Esophagus squamous epithelium (tissue), 5 donors: Measurements from ENCODE around the gene SPCS3. TPM values are rescaled to one million over a fixed set of nuclear protein-coding genes. Genes with fewer than 3 reads are reported as not detected.
"Not testable (repeated sequence)": the region's sequence is repeated elsewhere in the genome, so short reads cannot be mapped to it uniquely, and the experiment has no call there.

ENCODE experiments used
- DNase-seq: peaks from one replicate; lab custom pipeline; 2025; lab: John Stamatoyannopoulos, UW
- H3K27ac ChIP-seq, 4 donors: fragments of 200-600 bp; sonication (generic); one replicate each; pipeline ENCODE4 v1.5.1; 2016 to 2019; ENCODE audit warnings: mild to moderate bottlenecking in 1 of 4
- H3K27me3 ChIP-seq, 4 donors: fragments of 200-600 bp; sonication (generic); 1 replicate in 3 of 4; 2 replicates in 1 of 4; pipeline versions ENCODE4 v1.5.1 to v1.6.0; 2017 to 2021; ENCODE audit warnings: antibody characterized with exemption in 1 of 4
- H3K36me3 ChIP-seq, 3 donors: fragments of 200-600 bp; sonication (generic); one replicate each; pipeline ENCODE4 v1.5.1; 2016 to 2019
- H3K4me1 ChIP-seq, 3 donors: fragments of 200-600 bp; sonication (generic); one replicate each; pipeline ENCODE4 v1.5.1; 2017 to 2019
- H3K4me3 ChIP-seq, 4 donors: fragments of 200-600 bp; sonication (generic); 1 replicate in 3 of 4; 2 replicates in 1 of 4; pipeline ENCODE4 v1.5.1; 2016 to 2019; ENCODE audit warnings: mild to moderate bottlenecking in 2 of 4, moderate library complexity in 1 of 4
- H3K9me3 ChIP-seq, 3 donors: fragments of 200-600 bp; sonication (generic); one replicate each; pipeline ENCODE4 v1.5.1; 2016 to 2019
- POLR2A ChIP-seq, 4 donors: fragments of 450-650 bp; IDR thresholded peaks; one replicate each; pipeline ENCODE4 v1.6.1; 2017; ENCODE audit warnings: antibody characterized with exemption in 4 of 4, mild to moderate bottlenecking in 4 of 4, moderate library complexity in 3 of 4
- WGBS, 2 donors: methylation state at CpG; one replicate each; pipeline ENCODE4 v1.1.5; 2018; 5-methylcytosine and 5-hydroxymethylcytosine counted together
- intact Hi-C: fragments of 100-400 bp; cut with DNase I; formaldehyde crosslinking; loops from one replicate; pipeline ENCODE4 v1.15.0; 2022
- total RNA-seq, 4 donors: library from RNA; depleted of rRNA; stranded (reverse); fragments of >200 nt; gene quantifications; one replicate each; pipeline ENCODE4 v1.1.0, GENCODE V29; 2016
- TF ChIP-seq, protein P1 (sequence below), 6 experiments: fragments of 450-650 bp in 4 of 6; fragments of 200-600 bp in 2 of 6; sonication (generic) in 2 of 6; IDR thresholded peaks; one replicate each; pipeline ENCODE4 v1.5.1; 2016 to 2019; ENCODE audit warnings: antibody characterized with exemption in 6 of 6, mild to moderate bottlenecking in 4 of 6, moderate library complexity in 4 of 6
- donor health status: DM: yes; HTN: yes; CAD: no.

The SPCS3 gene
- total RNA-seq, 4 donors from 2014 or later, result 48.7 to 61.8 (median 54.3) TPM

DNA sequence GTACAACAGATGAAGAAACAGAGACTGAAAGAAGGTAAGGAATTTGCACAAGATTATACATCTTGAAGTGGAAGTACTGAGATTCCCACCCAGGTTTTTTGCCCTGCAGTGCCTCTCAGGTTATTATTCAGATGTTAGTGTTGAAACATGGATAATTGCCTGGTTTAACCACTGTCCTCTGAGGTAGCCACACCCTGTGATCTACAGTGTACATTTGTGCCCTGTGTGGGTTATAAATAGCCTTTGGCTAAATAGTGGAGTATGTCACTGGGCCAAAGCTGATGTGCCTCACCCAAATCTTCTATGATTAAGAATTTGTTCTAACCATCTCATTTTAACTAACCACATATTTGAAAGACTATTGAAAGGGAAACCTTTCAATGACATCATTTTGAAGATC lies 45.3 kb upstream of the SPCS3 start:
- Histone ChIP-seq H3K27ac (no peak overlapping the region), H3K27me3 (no peaks in the 10 kb centered on the region), H3K4me1 (peaks cover 0 to 5% (median 0%) of the 10 kb centered on the region in 3 donors), H3K36me3 (no peaks in the 10 kb centered on the region), H3K9me3 (no peaks in the 10 kb centered on the region), H3K4me3 (no peak overlapping the region)
- intact Hi-C loops, result no loop called here
- TF ChIP-seq, protein P1, sequence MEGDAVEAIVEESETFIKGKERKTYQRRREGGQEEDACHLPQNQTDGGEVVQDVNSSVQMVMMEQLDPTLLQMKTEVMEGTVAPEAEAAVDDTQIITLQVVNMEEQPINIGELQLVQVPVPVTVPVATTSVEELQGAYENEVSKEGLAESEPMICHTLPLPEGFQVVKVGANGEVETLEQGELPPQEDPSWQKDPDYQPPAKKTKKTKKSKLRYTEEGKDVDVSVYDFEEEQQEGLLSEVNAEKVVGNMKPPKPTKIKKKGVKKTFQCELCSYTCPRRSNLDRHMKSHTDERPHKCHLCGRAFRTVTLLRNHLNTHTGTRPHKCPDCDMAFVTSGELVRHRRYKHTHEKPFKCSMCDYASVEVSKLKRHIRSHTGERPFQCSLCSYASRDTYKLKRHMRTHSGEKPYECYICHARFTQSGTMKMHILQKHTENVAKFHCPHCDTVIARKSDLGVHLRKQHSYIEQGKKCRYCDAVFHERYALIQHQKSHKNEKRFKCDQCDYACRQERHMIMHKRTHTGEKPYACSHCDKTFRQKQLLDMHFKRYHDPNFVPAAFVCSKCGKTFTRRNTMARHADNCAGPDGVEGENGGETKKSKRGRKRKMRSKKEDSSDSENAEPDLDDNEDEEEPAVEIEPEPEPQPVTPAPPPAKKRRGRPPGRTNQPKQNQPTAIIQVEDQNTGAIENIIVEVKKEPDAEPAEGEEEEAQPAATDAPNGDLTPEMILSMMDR (IDR thresholded peaks at IDR 0.05), result no peak
- TF ChIP-seq POLR2A (IDR thresholded peaks at IDR 0.05), result no peak
- no peak for DNase-seq

- no peaks in the 10 kb centered on the region for H3K9me3 ChIP-seq
- H3K27ac ChIP-seq, result peak overlapping the region in 2 of 4 donors; percentile 28 to 50
- H3K36me3 ChIP-seq, result no peaks in the 10 kb centered on the region
- H3K4me3 ChIP-seq, result peak overlapping the region in 1 of 4 donors; percentile 25
- H3K4me1 ChIP-seq, result peaks cover 0 to 5% (median 0%) of the 10 kb centered on the region in 3 donors
- no peak for TF ChIP-seq POLR2A (IDR thresholded peaks at IDR 0.05)
- TF ChIP-seq, protein P1 (IDR thresholded peaks at IDR 0.05), result no peak
- DNase-seq, result no peak
- intact Hi-C loops, result no loop called here
- 70 to 71% methylated on average over 8 of the region's 8 CpGs for whole genome bisulfite sequencing, 2 donors
- no peaks in the 10 kb centered on the region for H3K27me3 ChIP-seq
Observed at GRCh38 chr4:176276710-176277109, 43.1 kb upstream of the SPCS3 start.

GRCh38 chr4:176277162-176277904 lies 42.4 kb upstream of the SPCS3 start:
- intact Hi-C loops, result no loop called here
- peak overlapping the region in 2 of 4 donors; percentile 28 to 50 for H3K27ac ChIP-seq
- H3K4me1 ChIP-seq, result peaks cover 0 to 5% (median 0%) of the 10 kb centered on the region in 3 donors
- peak overlapping the region in 3 of 4 donors; percentile 15 to 45 (median 25) for H3K4me3 ChIP-seq
- TF ChIP-seq, protein P1 (IDR thresholded peaks at IDR 0.05), result peak in 3 of 6 experiments; percentile 21 to 27 (median 26)
- TF ChIP-seq POLR2A (IDR thresholded peaks at IDR 0.05), result no peak
- H3K27me3 ChIP-seq, result no peaks in the 10 kb centered on the region
- DNase-seq, result no peak
- H3K9me3 ChIP-seq, result no peaks in the 10 kb centered on the region
- 48 to 65% methylated on average over 13 of the region's 13 CpGs for WGBS, 2 donors
- no peaks in the 10 kb centered on the region for H3K36me3 ChIP-seq

DNA sequence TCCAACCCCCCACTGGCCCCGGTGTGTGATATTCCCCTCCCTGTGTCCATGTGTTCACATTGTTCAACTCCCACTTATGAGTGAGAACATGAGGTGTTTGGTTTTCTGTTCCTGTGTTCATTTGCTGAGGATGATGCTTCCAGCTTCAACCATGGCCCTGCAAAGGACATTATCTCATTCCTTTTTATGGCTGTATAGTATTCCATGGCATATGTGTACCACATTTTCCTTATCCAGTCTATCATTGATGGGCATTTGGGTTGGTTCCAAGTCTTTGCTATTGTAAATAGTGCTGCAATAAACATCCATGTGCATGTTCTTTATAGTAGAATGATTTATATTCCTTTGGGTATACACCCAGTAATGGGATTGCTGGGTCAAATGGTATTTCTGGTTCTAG lies 40.2 kb upstream of the SPCS3 start:
- 88 to 100% methylated on average over 1 of the region's 1 CpG for WGBS, 2 donors
- H3K27me3 ChIP-seq, H3K4me1 ChIP-seq, intact Hi-C loops, H3K4me3 ChIP-seq, H3K36me3 ChIP-seq, H3K27ac ChIP-seq, DNase-seq, H3K9me3 ChIP-seq: not testable (repeated sequence)

- no peak overlapping the region for H3K27ac ChIP-seq
Observed at GRCh38 chr4:176286728-176287127, 33.0 kb upstream of the SPCS3 start.

More at GRCh38 chr4:176286728-176287127, 33.0 kb upstream of the SPCS3 start:
- Histone ChIP-seq H3K4me1 (no peaks in the 10 kb centered on the region), H3K27me3 (no peaks in the 10 kb centered on the region), H3K36me3 (no peaks in the 10 kb centered on the region), H3K9me3 (no peaks in the 10 kb centered on the region), H3K4me3 (no peak overlapping the region)
- 33 to 66% methylated on average over 3 of the region's 3 CpGs for WGBS, 2 donors
- intact Hi-C loops, result no loop called here
- no peak for DNase-seq
- TF ChIP-seq, protein P1 (IDR thresholded peaks at IDR 0.05), result no peak
- TF ChIP-seq POLR2A (IDR thresholded peaks at IDR 0.05), result no peak
